OCI-LY1 (cell line): Measurements from ENCODE around the gene ZNF579.
"Not testable (repeated sequence)": the region's sequence is repeated elsewhere in the genome, so short reads cannot be mapped to it uniquely, and the experiment has no call there.

Experiments used
- EZH2 ChIP-seq: fragments of 200-600 bp; sonication (generic), shearing (Covaris generic); IDR thresholded peaks from 2 replicates; pipeline ENCODE4 v1.8.0; 2017; ENCODE audit warnings: borderline replicate concordance, mixed run types, mild to moderate bottlenecking, antibody characterized with exemption, low read length, moderate library complexity, mixed read lengths
- TF ChIP-seq, protein P1 (sequence below): fragments of 200-600 bp; sonication (generic), shearing (Covaris generic); IDR thresholded peaks from 2 replicates; pipeline ENCODE4 v1.5.1; 2017; ENCODE audit warnings: mild to moderate bottlenecking, antibody characterized with exemption, low read length, moderate library complexity, mixed read lengths

DNA sequence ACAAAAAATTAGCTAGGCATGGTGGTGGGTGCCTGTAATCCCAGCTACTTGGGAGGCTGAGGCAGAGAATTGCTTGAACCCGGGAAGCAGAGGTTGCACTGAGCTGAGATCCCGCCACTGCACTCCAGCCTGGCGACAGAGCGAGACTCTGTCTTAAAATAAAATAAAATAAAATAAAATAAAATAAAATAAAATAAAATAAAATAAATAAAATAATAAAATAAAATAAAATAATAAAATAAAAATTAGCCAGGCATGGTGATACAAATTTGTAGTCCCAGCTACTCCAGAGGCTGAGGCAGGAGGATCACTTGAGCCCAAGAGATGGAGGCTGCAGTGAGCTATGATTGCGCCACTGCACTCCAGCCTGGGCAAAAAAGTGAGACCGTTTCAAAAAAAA is 6.7 kb downstream of the ZNF579 start:
- TF ChIP-seq, protein P1, sequence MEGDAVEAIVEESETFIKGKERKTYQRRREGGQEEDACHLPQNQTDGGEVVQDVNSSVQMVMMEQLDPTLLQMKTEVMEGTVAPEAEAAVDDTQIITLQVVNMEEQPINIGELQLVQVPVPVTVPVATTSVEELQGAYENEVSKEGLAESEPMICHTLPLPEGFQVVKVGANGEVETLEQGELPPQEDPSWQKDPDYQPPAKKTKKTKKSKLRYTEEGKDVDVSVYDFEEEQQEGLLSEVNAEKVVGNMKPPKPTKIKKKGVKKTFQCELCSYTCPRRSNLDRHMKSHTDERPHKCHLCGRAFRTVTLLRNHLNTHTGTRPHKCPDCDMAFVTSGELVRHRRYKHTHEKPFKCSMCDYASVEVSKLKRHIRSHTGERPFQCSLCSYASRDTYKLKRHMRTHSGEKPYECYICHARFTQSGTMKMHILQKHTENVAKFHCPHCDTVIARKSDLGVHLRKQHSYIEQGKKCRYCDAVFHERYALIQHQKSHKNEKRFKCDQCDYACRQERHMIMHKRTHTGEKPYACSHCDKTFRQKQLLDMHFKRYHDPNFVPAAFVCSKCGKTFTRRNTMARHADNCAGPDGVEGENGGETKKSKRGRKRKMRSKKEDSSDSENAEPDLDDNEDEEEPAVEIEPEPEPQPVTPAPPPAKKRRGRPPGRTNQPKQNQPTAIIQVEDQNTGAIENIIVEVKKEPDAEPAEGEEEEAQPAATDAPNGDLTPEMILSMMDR = not testable (repeated sequence)
- TF ChIP-seq EZH2 = not testable (repeated sequence)
